Left lobe of liver (tissue), 2 donors: Measurements from ENCODE around the gene HOPX. TPM values are rescaled to one million over a fixed set of nuclear protein-coding genes. Genes with fewer than 3 reads are reported as not detected.
"Not testable (repeated sequence)": the region's sequence is repeated elsewhere in the genome, so short reads cannot be mapped to it uniquely, and the experiment has no call there.

Experiments used
- ATAC-seq: fragments of 200-7000 bp; cut with Tn5 transposase; one replicate; pipeline ENCODE4 v1.9.1; 2020; ENCODE audit warnings: mild to moderate bottlenecking, moderate library complexity
- DNase-seq: peaks from one replicate; pipeline ENCODE4 v3.0.0-alpha.2; 2020; ENCODE audit warnings: low spot score
- total RNA-seq: library from RNA; stranded (reverse); gene quantifications from one replicate; pipeline ENCODE4 v1.2.1, GENCODE V29; 2021
- donor health status: DM: no; HTN: no; CAD: no; lungs with moderate emphysema.
- donor health status: DM: no; HTN: yes; CAD: no.

Gene HOPX
- total RNA-seq, 1 donor from 2014 or later, result 0.30 TPM

- ATAC-seq, result no peak
- DNase-seq, result no peak
Observed at GRCh38 chr4:56656346-56656643, 24.8 kb downstream of the HOPX start.

- ATAC-seq, result no peak
- no peak for DNase-seq
Observed at GRCh38 chr4:56655627-56656345, 25.3 kb downstream of the HOPX start.

DNA sequence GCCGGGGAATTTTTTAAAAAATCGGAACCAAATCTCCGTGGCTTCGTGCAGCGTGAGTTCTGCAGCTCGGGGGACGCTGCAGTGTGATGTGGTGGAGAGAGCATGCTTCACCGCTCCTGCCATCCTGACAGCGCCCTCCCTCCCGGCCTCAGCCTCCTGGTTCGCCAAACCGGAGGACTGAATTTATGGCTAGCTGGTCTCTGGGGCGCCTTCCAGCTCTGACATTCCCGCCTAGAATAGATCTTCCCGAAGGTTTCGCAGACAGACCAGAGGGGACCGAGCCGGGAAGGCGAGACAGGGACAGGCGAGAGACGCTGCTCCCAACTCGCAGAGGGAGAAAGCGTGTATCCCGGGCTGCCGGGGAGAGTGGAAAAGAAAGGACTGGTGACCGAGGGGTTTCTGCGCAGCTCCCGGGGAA is 25.9 kb downstream of the HOPX start:
- DNase-seq, result no peak

GRCh38 chr4:56654238-56654632 is 26.9 kb downstream of the HOPX start:
- no peak for ATAC-seq
- DNase-seq, result no peak

More for the DNA sequence above, 25.9 kb downstream of the HOPX start:
- peak; percentile 22 for ATAC-seq

DNA sequence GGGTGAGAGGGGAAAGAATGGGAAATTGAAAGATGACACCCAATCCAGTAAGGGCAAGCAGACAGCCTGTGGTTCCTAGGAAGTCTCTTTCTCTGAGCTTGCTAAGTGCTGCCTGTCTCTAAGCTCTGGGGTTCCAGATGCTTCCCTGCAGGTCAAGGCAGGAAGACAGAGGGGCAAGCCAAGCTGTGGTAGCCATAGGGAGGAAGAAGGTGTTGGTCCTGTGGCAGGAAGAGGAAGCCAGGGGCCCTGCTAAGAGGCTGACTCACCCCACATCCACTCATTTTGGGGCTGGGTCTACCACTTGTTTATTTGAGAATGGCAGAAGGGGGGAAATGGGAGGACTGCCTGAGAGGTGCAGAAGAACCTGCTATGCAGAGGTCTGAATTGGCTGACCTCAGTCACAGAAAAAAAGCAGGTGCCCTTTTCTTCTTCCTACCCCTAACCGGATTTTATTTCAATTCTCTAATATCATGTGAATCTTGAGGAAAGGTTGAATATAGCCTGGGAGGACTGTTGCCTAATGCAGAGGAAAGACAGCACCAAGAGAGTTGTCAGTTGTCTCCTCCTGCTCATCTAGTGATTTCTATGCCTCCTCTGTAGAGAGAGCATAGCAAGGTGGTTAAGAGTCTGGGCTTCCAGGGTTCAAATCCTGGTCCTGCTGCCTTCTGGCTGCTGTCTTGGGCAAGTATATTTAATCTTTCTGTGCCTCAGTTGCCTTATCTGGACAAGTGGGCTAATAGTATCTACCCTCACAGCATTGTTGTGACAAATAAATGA is 27.4 kb downstream of the HOPX start:
- no peak for DNase-seq
- ATAC-seq, result no peak

- no peak for ATAC-seq
- DNase-seq, result no peak
Observed at GRCh38 chr4:56652196-56652595, 28.9 kb downstream of the HOPX start.

GRCh38 chr4:56651056-56651350 is 30.1 kb downstream of the HOPX start:
- no peak for ATAC-seq
- DNase-seq, result no peak

GRCh38 chr4:56650262-56651055 is 30.6 kb downstream of the HOPX start:
- no peak for DNase-seq

DNA sequence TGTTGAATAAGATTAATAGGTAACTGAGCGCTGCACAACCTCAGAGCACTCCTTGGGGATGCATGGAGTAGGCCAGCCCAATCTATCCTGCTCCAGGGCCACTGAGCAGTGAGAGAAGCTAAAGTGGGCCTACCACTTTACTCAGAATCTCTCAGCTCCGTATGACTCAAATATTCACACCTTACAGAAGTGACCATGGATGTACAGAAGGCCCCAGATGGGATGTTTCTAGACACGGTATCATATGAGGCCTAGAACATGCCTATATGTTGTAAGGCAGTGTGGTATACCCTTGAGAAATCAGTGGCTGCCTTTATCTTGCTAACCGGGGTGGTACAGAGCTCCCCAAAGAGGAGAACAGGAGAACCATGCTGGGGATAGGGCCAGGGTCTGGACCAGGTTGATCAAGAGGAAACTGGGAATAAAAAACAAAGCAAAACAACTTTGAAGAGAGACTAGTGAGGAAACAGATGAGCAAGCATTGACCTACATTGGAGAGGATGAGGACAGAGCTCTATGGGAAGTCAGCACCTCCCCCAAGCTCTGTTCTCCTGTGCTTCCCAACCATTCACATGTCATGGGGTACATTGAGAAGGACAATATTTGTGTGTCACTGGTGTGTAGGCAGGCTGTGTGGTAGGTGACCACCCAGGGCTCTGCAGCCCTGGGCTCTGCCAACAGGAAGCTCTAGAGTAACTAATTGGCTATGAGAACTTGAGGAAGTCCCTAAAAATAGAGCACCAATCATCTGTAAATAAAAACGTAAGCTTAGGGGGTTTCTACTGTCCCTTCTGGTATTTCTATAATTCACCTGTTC is 31.4 kb downstream of the HOPX start:
- ATAC-seq (no peak), DNase-seq (no peak)

More at GRCh38 chr4:56650262-56651055, 30.6 kb downstream of the HOPX start:
- ATAC-seq, result no peak

- no peak for ATAC-seq
Observed at GRCh38 chr4:56648824-56649151, 32.3 kb downstream of the HOPX start.

GRCh38 chr4:56648021-56648823 is 32.9 kb downstream of the HOPX start:
- DNase-seq, result no peak
- no peak for ATAC-seq

More at GRCh38 chr4:56648824-56649151, 32.3 kb downstream of the HOPX start:
- no peak for DNase-seq

DNA sequence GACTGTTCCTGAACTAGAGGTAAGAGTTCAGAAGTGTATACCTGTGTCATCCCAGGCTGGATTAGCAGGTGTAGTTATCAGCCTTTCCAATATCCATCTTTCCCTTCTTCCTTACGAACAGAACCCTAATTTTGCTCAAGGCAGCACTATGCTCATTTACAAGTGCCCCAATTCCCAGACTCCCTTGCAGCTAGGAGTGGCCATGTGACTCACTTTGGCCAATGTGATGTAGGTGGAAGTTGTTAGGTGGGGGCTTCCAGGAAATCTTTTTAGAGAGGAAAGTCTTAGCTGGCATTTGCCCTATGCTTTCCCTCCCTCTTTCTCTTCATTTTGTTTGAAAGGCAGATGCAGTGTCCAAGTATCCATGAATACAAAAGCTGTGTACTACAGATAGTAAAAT is 34.8 kb downstream of the HOPX start:
- ATAC-seq, result no peak
- DNase-seq, result no peak

GRCh38 chr4:56643596-56643995 is 37.5 kb downstream of the HOPX start:
- no peak for DNase-seq

GRCh38 chr4:56641494-56642051 is 39.5 kb downstream of the HOPX start:
- ATAC-seq (no peak), DNase-seq (no peak)

More at GRCh38 chr4:56643596-56643995, 37.5 kb downstream of the HOPX start:
- ATAC-seq, result no peak

DNA sequence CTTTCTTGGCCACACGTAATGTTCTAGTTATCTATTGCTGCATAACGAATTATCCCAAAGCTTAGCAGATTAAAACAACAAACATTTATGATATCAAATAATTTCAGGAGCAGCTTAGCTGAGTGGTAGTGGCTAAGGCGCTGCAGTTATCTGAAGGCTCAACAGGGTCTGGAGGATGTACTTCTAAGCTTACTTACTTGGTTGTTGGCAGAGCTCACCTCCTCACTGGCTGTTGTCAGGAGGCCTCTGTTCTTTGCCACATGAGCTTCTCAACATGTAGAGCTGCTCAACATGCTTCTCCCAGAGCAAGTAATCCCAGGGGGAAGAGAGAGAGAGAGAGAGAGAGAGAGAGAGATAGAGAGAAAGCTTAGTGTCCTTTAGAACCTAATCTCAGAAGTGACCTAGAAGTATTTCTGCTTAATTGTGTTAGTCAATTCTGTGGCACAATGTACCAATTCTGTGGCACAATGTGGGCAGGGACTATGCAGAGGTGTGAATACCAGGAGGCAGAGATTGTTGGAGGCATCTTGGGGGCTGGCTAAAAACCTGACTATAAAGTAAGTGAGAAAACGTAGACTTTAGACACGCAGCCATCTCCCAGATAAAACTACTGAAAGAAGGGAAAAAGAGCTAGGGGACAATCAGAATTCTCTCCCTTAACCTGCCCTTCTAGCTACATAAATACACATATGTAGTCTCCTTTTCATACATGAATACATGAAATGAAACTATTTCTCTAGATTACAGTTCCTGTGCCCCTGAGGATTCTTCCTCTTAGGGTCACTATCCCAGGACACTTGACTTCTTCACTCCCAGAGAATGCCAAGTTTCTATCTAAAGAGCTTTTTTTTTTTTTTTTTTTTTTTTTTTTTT is 40.2 kb downstream of the HOPX start:
- ATAC-seq, result no peak
- DNase-seq, result no peak

DNA sequence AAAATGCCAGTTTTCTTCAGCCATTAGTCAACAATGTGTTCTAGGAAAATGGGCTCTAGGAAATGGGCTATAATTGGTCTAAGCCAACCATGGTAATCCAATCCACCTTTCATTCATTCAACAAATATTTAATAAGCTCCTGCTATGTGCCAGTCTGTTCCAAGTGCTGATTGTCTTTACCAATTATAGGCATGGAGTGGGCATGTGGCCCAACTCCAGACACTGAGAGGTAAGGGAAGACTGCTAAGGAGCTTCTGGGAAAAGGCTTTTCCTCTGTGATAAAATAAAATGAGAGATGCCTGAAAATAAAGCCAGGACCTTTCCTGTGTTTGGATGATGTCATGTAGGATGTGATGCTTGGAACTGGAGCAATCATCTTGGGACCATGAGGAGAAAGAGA is 43.3 kb downstream of the HOPX start:
- ATAC-seq (no peak), DNase-seq (no peak)

GRCh38 chr4:56637154-56637553 is 43.9 kb downstream of the HOPX start:
- ATAC-seq, result no peak
- DNase-seq, result no peak

DNA sequence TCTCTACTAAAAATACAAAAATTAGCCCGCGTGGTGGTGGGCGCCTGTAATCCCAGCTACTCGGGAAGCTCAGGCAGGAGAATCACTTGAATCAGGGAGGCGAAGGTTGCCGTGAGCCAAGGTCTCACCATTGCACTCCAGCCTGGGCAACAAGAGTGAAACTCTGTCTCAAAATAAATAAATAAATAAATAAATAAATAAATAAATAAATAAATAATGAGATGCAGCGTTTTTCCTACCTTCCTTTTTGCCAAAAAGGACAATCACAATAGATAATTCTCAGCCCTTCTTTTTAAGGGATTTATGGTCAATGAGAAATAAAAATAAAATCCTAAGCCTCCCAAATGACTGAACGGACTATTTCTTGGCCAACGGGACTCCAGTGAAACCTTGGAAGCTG is 46.1 kb downstream of the HOPX start:
- ATAC-seq, DNase-seq: not testable (repeated sequence)

- no peak for DNase-seq
- ATAC-seq, result no peak
Observed at GRCh38 chr4:56633486-56633885, 47.6 kb downstream of the HOPX start.
